HG03103 (cell line): ENCODE results near the gene CENPM.
A peak's percentile ranks its signal among the peaks of the same experiment; 100 is the strongest.
"Not testable (repeated sequence)": the region's sequence is repeated elsewhere in the genome, so short reads cannot be mapped to it uniquely, and the experiment has no call there.

Experiments used
- ATAC-seq: cut with Tn5 transposase; IDR thresholded peaks from one replicate; pipeline ENCODE4 v1.9.1; 2021; ENCODE audit warnings: low read depth; ENCODE audit not compliant: unreplicated experiment

Gene CENPM

GRCh38 chr22:41966607-41967240, 19.8 kb upstream of the CENPM start:
- no peak for ATAC-seq

GRCh38 chr22:41966225-41966606, 19.3 kb upstream of the CENPM start:
- no peak for ATAC-seq

- no peak for ATAC-seq
Observed at GRCh38 chr22:41964112-41964491, 17.1 kb upstream of the CENPM start.

- ATAC-seq = no peak
Observed at GRCh38 chr22:41963453-41964111, 16.6 kb upstream of the CENPM start.

- no peak for ATAC-seq
Observed at GRCh38 chr22:41957941-41958556, 11.1 kb upstream of the CENPM start.

GRCh38 chr22:41952713-41953112, 5.8 kb upstream of the CENPM start:
- no peak for ATAC-seq

- ATAC-seq = no peak
Observed at GRCh38 chr22:41951898-41952474, 5.0 kb upstream of the CENPM start, which contains the start of gene SMIM45. Gene SMIM45, plus strand, starts transcription at chr22:41952150.

- ATAC-seq = no peak
Observed at GRCh38 chr22:41949297-41949965, 2.5 kb upstream of the CENPM start.

GRCh38 chr22:41948928-41949296, 2.0 kb upstream of the CENPM start:
- not testable (repeated sequence) for ATAC-seq

- ATAC-seq = no peak
Observed at GRCh38 chr22:41948142-41948541, 1.2 kb upstream of the CENPM start.

GRCh38 chr22:41947424-41948080, 600 bp upstream of the CENPM start:
- no peak for ATAC-seq

- no peak for ATAC-seq
Observed at GRCh38 chr22:41943661-41944209, 3.2 kb downstream of the CENPM start.

GRCh38 chr22:41940832-41941765, 5.9 kb downstream of the CENPM start:
- ATAC-seq = peak; percentile 31

GRCh38 chr22:41939981-41940831, 6.7 kb downstream of the CENPM start:
- ATAC-seq = peak; percentile 39

- no peak for ATAC-seq
Observed at GRCh38 chr22:41936894-41937169, 10.1 kb downstream of the CENPM start.

- no peak for ATAC-seq
Observed at GRCh38 chr22:41935509-41935908, 11.4 kb downstream of the CENPM start.

- no peak for ATAC-seq
Observed at GRCh38 chr22:41935015-41935351, 12.0 kb downstream of the CENPM start.

GRCh38 chr22:41934284-41935014, 12.5 kb downstream of the CENPM start:
- no peak for ATAC-seq
